WTC11 (cell line): ENCODE data around the gene CCDC157. TPM values are rescaled to one million over a fixed set of nuclear protein-coding genes. Genes with fewer than 3 reads are reported as not detected.

Experiments
- ATAC-seq: fragments of 200-7000 bp; cut with Tn5 transposase; 2 replicates; pipeline ENCODE4 v1.10.0; 2021; ENCODE audit warnings: mild to moderate bottlenecking, moderate library complexity
- CTCF ChIA-PET: fragments of 300-600 bp; sonication (Branson Sonifier 250); formaldehyde crosslinking; loops from one replicate; lab custom pipeline; 2021; ENCODE audit warnings: antibody characterized with exemption; lab: Charles Lee
- POLR2A ChIA-PET: fragments of 350-600 bp; sonication (Branson Sonifier 250); formaldehyde crosslinking; loops from one replicate; lab custom pipeline; 2021; ENCODE audit warnings: antibody characterized with exemption; lab: Charles Lee
- DNase-seq: peaks from one replicate; pipeline ENCODE4 v3.0.0; 2021; ENCODE audit warnings: low spot score
- H3K27ac Mint-ChIP-seq: 2 replicates; pipeline ENCODE4 v1.8.0; 2021; ENCODE audit warnings: mixed read lengths
- H3K27me3 Mint-ChIP-seq: 2 replicates; pipeline ENCODE4 v1.8.0; 2021; ENCODE audit warnings: low read depth, mild to moderate bottlenecking, moderate library complexity, mixed read lengths
- H3K36me3 Mint-ChIP-seq: 2 replicates; pipeline ENCODE4 v1.8.0; 2021; ENCODE audit warnings: mixed read lengths
- H3K4me1 Mint-ChIP-seq: 2 replicates; pipeline ENCODE4 v1.8.0; 2022; ENCODE audit warnings: mixed read lengths
- H3K4me3 Mint-ChIP-seq: 2 replicates; pipeline ENCODE4 v1.8.0; 2021; ENCODE audit warnings: mild to moderate bottlenecking, moderate library complexity, mixed read lengths
- H3K9me3 Mint-ChIP-seq: 2 replicates; pipeline ENCODE4 v1.8.0; 2021; ENCODE audit warnings: mixed read lengths
- ELF4 ChIP-seq: sonication (generic); formaldehyde crosslinking; IDR thresholded peaks from 2 replicates; pipeline ENCODE4 v1.8.1; 2022; ENCODE audit warnings: low read depth, mild to moderate bottlenecking, moderate library complexity, missing genetic modification reagents
- GRHL2 ChIP-seq: fragments of 250-450 bp; sonication (Bioruptor Pico); IDR thresholded peaks from 2 replicates; pipeline ENCODE4 v1.8.0; 2022; ENCODE audit warnings: mild to moderate bottlenecking, moderate library complexity; ENCODE audit not compliant: insufficient replicate concordance, severe bottlenecking
- HMGA2 ChIP-seq: fragments of 250-450 bp; sonication (Bioruptor Pico); IDR thresholded peaks from 2 replicates; pipeline ENCODE4 v1.4.0; 2021; ENCODE audit warnings: mild to moderate bottlenecking, moderate library complexity
- IRF2 ChIP-seq: sonication (generic); formaldehyde crosslinking; IDR thresholded peaks from 2 replicates; pipeline ENCODE4 v1.8.0; 2022; ENCODE audit warnings: low read depth, missing genetic modification reagents, borderline replicate concordance
- KAT7 ChIP-seq: sonication (generic); formaldehyde crosslinking; IDR thresholded peaks from 2 replicates; pipeline ENCODE4 v1.8.1; 2023; ENCODE audit warnings: missing genetic modification reagents, mild to moderate bottlenecking, borderline replicate concordance
- OVOL2 ChIP-seq: fragments of 250-450 bp; sonication (Bioruptor Pico); IDR thresholded peaks from 2 replicates; pipeline ENCODE4 v1.9.0; 2021; ENCODE audit warnings: mild to moderate bottlenecking, borderline replicate concordance
- PRRX2 ChIP-seq: fragments of 250-450 bp; sonication (Bioruptor Pico); IDR thresholded peaks from 2 replicates; pipeline ENCODE4 v1.8.0; 2021; ENCODE audit warnings: mild to moderate bottlenecking
- SOX15 ChIP-seq: fragments of 250-450 bp; sonication (Bioruptor Pico); IDR thresholded peaks from 2 replicates; pipeline ENCODE4 v1.9.0; 2021; ENCODE audit warnings: mild to moderate bottlenecking
- STAT6 ChIP-seq: sonication (generic); formaldehyde crosslinking; conservative IDR thresholded peaks from 2 replicates; pipeline ENCODE4 v1.8.1; 2023; ENCODE audit warnings: mild to moderate bottlenecking, low read depth, missing genetic modification reagents, moderate library complexity
- TP53 ChIP-seq: sonication (generic); formaldehyde crosslinking; IDR thresholded peaks from 2 replicates; pipeline ENCODE4 v1.8.1; 2023; ENCODE audit warnings: mild to moderate bottlenecking, missing genetic modification reagents
- ZNF219 ChIP-seq: sonication (generic); formaldehyde crosslinking; IDR thresholded peaks from 2 replicates; pipeline ENCODE4 v1.8.0; 2023; ENCODE audit warnings: missing genetic modification reagents, mild to moderate bottlenecking, borderline replicate concordance
- ZNF263 ChIP-seq: sonication (generic); formaldehyde crosslinking; IDR thresholded peaks from 2 replicates; pipeline ENCODE4 v1.8.1; 2022; ENCODE audit warnings: low read depth, mild to moderate bottlenecking, moderate library complexity, missing genetic modification reagents
- ZNF423 ChIP-seq: fragments of 250-450 bp; sonication (Bioruptor Pico); IDR thresholded peaks from 2 replicates; pipeline ENCODE4 v2.1.2; 2022; ENCODE audit warnings: mild to moderate bottlenecking, moderate library complexity
- total RNA-seq: library from RNA; stranded (reverse); gene quantifications from 3 replicates; pipeline ENCODE4 v1.2.3, GENCODE V29; 2021
- TF ChIP-seq, protein P1 (sequence below): sonication (generic); formaldehyde crosslinking; IDR thresholded peaks from 2 replicates; pipeline ENCODE4 v1.8.1; 2023; ENCODE audit warnings: mild to moderate bottlenecking, missing genetic modification reagents, borderline replicate concordance
- TF ChIP-seq, protein P2 (sequence below): fragments of 250-450 bp; sonication (Bioruptor Pico); IDR thresholded peaks from 2 replicates; pipeline ENCODE4 v1.9.0; 2021; ENCODE audit warnings: mild to moderate bottlenecking, borderline replicate concordance
- TF ChIP-seq, protein P3 (sequence below): fragments of 250-450 bp; sonication (Bioruptor Pico); IDR thresholded peaks from 2 replicates; pipeline ENCODE4 v1.9.0; 2021; ENCODE audit warnings: mild to moderate bottlenecking
- TF ChIP-seq, protein P4 (sequence below): sonication (generic); formaldehyde crosslinking; IDR thresholded peaks from 2 replicates; pipeline ENCODE4 v1.8.0; 2022; ENCODE audit warnings: mild to moderate bottlenecking, missing genetic modification reagents
- TF ChIP-seq, protein P5 (sequence below): sonication (generic); formaldehyde crosslinking; IDR thresholded peaks from 2 replicates; pipeline ENCODE4 v1.8.1; 2022; ENCODE audit warnings: low read depth, missing genetic modification reagents, borderline replicate concordance

Gene CCDC157
- total RNA-seq, 1 experiment from 2014 or later, result 6.5 TPM

GRCh38 chr22:30318799-30319419, 37.9 kb upstream of the CCDC157 start (continued):
- TF ChIP-seq STAT6 (CRISPR knock-in tag) (no peak), GRHL2 (CRISPR knock-in tag) (no peak), KAT7 (no peak), HMGA2 (CRISPR knock-in tag) (no peak), ELF4 (CRISPR knock-in tag) (no peak)
- TF ChIP-seq, protein P1, sequence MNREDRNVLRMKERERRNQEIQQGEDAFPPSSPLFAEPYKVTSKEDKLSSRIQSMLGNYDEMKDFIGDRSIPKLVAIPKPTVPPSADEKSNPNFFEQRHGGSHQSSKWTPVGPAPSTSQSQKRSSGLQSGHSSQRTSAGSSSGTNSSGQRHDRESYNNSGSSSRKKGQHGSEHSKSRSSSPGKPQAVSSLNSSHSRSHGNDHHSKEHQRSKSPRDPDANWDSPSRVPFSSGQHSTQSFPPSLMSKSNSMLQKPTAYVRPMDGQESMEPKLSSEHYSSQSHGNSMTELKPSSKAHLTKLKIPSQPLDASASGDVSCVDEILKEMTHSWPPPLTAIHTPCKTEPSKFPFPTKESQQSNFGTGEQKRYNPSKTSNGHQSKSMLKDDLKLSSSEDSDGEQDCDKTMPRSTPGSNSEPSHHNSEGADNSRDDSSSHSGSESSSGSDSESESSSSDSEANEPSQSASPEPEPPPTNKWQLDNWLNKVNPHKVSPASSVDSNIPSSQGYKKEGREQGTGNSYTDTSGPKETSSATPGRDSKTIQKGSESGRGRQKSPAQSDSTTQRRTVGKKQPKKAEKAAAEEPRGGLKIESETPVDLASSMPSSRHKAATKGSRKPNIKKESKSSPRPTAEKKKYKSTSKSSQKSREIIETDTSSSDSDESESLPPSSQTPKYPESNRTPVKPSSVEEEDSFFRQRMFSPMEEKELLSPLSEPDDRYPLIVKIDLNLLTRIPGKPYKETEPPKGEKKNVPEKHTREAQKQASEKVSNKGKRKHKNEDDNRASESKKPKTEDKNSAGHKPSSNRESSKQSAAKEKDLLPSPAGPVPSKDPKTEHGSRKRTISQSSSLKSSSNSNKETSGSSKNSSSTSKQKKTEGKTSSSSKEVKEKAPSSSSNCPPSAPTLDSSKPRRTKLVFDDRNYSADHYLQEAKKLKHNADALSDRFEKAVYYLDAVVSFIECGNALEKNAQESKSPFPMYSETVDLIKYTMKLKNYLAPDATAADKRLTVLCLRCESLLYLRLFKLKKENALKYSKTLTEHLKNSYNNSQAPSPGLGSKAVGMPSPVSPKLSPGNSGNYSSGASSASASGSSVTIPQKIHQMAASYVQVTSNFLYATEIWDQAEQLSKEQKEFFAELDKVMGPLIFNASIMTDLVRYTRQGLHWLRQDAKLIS (CRISPR knock-in tag), result no peak

GRCh38 chr22:30320021-30320556, 36.7 kb upstream of the CCDC157 start:
- H3K4me3 Mint-ChIP-seq, result no peak overlapping the region
- H3K36me3 Mint-ChIP-seq, result no peaks in the 10 kb centered on the region
- no peaks in the 10 kb centered on the region for H3K9me3 Mint-ChIP-seq
- ChIA-PET POLR2A (no interaction called here), CTCF (interaction anchor here (1.8 kb wide), 1 partner anchor 32 kb away, joined by 7 read pairs; no protein-coding TSS in a partner anchor)
- no peak for ATAC-seq
- no peaks in the 10 kb centered on the region for H3K27me3 Mint-ChIP-seq
- H3K27ac Mint-ChIP-seq, result no peak overlapping the region
- DNase-seq, result no peak
- H3K4me1 Mint-ChIP-seq, result peaks cover 4% of the 10 kb centered on the region
- TF ChIP-seq ZNF219 (CRISPR knock-in tag) (no peak), TP53 (CRISPR knock-in tag) (no peak), ZNF423 (CRISPR knock-in tag) (no peak), IRF2 (CRISPR knock-in tag) (no peak), ZNF263 (CRISPR knock-in tag) (no peak), OVOL2 (no peak), SOX15 (CRISPR knock-in tag) (no peak), PRRX2 (CRISPR knock-in tag) (no peak)
- TF ChIP-seq, protein P2, sequence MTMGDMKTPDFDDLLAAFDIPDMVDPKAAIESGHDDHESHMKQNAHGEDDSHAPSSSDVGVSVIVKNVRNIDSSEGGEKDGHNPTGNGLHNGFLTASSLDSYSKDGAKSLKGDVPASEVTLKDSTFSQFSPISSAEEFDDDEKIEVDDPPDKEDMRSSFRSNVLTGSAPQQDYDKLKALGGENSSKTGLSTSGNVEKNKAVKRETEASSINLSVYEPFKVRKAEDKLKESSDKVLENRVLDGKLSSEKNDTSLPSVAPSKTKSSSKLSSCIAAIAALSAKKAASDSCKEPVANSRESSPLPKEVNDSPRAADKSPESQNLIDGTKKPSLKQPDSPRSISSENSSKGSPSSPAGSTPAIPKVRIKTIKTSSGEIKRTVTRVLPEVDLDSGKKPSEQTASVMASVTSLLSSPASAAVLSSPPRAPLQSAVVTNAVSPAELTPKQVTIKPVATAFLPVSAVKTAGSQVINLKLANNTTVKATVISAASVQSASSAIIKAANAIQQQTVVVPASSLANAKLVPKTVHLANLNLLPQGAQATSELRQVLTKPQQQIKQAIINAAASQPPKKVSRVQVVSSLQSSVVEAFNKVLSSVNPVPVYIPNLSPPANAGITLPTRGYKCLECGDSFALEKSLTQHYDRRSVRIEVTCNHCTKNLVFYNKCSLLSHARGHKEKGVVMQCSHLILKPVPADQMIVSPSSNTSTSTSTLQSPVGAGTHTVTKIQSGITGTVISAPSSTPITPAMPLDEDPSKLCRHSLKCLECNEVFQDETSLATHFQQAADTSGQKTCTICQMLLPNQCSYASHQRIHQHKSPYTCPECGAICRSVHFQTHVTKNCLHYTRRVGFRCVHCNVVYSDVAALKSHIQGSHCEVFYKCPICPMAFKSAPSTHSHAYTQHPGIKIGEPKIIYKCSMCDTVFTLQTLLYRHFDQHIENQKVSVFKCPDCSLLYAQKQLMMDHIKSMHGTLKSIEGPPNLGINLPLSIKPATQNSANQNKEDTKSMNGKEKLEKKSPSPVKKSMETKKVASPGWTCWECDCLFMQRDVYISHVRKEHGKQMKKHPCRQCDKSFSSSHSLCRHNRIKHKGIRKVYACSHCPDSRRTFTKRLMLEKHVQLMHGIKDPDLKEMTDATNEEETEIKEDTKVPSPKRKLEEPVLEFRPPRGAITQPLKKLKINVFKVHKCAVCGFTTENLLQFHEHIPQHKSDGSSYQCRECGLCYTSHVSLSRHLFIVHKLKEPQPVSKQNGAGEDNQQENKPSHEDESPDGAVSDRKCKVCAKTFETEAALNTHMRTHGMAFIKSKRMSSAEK, result no peak
- TF ChIP-seq, protein P3, sequence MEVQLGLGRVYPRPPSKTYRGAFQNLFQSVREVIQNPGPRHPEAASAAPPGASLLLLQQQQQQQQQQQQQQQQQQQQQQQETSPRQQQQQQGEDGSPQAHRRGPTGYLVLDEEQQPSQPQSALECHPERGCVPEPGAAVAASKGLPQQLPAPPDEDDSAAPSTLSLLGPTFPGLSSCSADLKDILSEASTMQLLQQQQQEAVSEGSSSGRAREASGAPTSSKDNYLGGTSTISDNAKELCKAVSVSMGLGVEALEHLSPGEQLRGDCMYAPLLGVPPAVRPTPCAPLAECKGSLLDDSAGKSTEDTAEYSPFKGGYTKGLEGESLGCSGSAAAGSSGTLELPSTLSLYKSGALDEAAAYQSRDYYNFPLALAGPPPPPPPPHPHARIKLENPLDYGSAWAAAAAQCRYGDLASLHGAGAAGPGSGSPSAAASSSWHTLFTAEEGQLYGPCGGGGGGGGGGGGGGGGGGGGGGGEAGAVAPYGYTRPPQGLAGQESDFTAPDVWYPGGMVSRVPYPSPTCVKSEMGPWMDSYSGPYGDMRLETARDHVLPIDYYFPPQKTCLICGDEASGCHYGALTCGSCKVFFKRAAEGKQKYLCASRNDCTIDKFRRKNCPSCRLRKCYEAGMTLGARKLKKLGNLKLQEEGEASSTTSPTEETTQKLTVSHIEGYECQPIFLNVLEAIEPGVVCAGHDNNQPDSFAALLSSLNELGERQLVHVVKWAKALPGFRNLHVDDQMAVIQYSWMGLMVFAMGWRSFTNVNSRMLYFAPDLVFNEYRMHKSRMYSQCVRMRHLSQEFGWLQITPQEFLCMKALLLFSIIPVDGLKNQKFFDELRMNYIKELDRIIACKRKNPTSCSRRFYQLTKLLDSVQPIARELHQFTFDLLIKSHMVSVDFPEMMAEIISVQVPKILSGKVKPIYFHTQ (CRISPR knock-in tag), result no peak
- TF ChIP-seq, protein P4, sequence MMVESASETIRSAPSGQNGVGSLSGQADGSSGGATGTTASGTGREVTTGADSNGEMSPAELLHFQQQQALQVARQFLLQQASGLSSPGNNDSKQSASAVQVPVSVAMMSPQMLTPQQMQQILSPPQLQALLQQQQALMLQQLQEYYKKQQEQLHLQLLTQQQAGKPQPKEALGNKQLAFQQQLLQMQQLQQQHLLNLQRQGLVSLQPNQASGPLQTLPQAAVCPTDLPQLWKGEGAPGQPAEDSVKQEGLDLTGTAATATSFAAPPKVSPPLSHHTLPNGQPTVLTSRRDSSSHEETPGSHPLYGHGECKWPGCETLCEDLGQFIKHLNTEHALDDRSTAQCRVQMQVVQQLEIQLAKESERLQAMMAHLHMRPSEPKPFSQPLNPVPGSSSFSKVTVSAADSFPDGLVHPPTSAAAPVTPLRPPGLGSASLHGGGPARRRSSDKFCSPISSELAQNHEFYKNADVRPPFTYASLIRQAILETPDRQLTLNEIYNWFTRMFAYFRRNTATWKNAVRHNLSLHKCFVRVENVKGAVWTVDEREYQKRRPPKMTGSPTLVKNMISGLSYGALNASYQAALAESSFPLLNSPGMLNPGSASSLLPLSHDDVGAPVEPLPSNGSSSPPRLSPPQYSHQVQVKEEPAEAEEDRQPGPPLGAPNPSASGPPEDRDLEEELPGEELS (CRISPR knock-in tag), result no peak
- TF ChIP-seq, protein P5, sequence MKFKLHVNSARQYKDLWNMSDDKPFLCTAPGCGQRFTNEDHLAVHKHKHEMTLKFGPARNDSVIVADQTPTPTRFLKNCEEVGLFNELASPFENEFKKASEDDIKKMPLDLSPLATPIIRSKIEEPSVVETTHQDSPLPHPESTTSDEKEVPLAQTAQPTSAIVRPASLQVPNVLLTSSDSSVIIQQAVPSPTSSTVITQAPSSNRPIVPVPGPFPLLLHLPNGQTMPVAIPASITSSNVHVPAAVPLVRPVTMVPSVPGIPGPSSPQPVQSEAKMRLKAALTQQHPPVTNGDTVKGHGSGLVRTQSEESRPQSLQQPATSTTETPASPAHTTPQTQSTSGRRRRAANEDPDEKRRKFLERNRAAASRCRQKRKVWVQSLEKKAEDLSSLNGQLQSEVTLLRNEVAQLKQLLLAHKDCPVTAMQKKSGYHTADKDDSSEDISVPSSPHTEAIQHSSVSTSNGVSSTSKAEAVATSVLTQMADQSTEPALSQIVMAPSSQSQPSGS (CRISPR knock-in tag), result no peak
